Measurements from ENCODE around the gene CCDC112.

Gene CCDC112

DNA sequence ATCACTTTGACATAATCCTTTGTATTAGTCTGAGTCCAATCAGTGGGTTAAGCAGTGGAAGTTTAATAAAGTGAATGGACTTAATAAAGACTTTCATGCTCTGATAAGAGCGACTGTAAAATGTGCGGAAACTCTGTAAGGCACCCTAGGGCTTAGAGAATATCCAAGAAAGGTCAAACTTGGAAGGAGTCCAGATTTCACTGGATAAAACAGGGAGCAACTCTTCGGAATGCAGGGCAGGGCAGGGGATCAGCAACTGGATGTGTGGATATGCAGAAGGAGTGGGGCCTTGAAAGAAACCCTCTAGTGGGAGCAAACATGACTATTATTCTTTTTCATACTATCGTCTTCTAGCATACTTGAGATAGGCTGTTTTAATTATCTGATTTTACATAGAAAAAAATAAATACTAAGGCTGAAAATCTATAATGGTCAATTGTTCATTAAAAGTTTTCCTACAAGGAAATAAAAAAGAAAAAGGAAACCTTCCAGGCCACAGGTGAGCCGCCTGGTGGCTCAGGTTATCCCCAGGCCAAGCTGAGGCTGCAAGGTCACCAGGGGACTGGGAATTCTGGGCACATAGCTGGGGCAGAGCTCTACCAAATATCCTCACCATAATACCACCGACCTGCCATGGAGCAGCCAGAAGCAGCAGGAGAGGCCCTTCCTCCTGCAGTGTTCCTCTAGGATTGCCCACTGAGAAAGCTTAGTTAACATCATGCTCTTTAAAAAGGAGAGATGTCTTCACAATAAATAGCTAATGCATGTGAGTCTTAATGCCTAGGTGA is 46.3 kb upstream of the CCDC112 start:
- peak; percentile 70 for TF ChIP-seq NFIC (IDR thresholded peaks at IDR 0.05)
- no peak for TF ChIP-seq MAX (IDR thresholded peaks at IDR 0.05)
- peak; percentile 52 for TF ChIP-seq TEAD4 (IDR thresholded peaks at IDR 0.05)
- no peak for TF ChIP-seq FOXM1 (IDR thresholded peaks at IDR 0.05; ENCODE audit: borderline replicate concordance, low read depth)
- TF ChIP-seq TAF1 (IDR thresholded peaks at IDR 0.05; ENCODE audit: low read depth) = no peak
- TF ChIP-seq CREB1 (IDR thresholded peaks at IDR 0.05; ENCODE audit: low read depth) = no peak

- TF ChIP-seq TCF12 (IDR thresholded peaks at IDR 0.05; ENCODE audit: low read depth) (no peak), REST (IDR thresholded peaks at IDR 0.05; ENCODE audit: low read depth) (no peak), TEAD4 (IDR thresholded peaks at IDR 0.05) (no peak), FOXM1 (IDR thresholded peaks at IDR 0.05; ENCODE audit: borderline replicate concordance, low read depth) (no peak), TAF1 (IDR thresholded peaks at IDR 0.05; ENCODE audit: low read depth) (no peak), CEBPB (IDR thresholded peaks at IDR 0.05) (no peak), EP300 (IDR thresholded peaks at IDR 0.05; ENCODE audit: borderline replicate concordance) (no peak), NFIC (IDR thresholded peaks at IDR 0.05) (no peak), ZBTB7A (IDR thresholded peaks at IDR 0.05; ENCODE audit: low read depth) (no peak), RAD21 (IDR thresholded peaks at IDR 0.05; ENCODE audit: low read depth) (no peak), YY1 (IDR thresholded peaks at IDR 0.05; ENCODE audit: low read depth) (no peak), CREB1 (IDR thresholded peaks at IDR 0.05; ENCODE audit: low read depth) (no peak), EGR1 (IDR thresholded peaks at IDR 0.05) (no peak), MAX (IDR thresholded peaks at IDR 0.05) (no peak)
- TF ChIP-seq, protein P1, sequence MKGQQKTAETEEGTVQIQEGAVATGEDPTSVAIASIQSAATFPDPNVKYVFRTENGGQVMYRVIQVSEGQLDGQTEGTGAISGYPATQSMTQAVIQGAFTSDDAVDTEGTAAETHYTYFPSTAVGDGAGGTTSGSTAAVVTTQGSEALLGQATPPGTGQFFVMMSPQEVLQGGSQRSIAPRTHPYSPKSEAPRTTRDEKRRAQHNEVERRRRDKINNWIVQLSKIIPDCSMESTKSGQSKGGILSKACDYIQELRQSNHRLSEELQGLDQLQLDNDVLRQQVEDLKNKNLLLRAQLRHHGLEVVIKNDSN (IDR thresholded peaks at IDR 0.05) = no peak
Observed at GRCh38 chr5:115341745-115342144, 45.3 kb upstream of the CCDC112 start.

DNA sequence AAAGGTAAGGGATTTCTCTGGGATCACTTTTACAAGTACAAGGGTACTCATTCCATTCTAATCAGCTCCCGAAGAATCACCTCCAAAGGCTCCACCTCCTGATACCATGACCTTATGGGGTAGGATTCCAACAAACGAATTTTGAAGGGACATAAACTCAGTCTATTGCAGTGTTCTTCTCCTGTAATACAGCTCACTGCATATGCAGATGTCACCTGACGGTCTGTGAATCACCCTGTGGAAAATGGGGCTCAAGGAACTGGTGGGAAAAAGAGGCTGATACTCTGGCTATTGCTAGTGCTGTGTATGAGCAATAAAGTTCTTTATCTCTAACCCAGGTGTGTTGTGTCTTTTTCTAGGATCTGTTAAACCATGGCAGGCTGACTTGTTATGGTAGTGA is 42.4 kb upstream of the CCDC112 start:
- TF ChIP-seq YY1 (IDR thresholded peaks at IDR 0.05; ENCODE audit: low read depth) (no peak), REST (IDR thresholded peaks at IDR 0.05; ENCODE audit: low read depth) (no peak), FOXM1 (IDR thresholded peaks at IDR 0.05; ENCODE audit: borderline replicate concordance, low read depth) (no peak), EGR1 (IDR thresholded peaks at IDR 0.05) (no peak), ZBTB7A (IDR thresholded peaks at IDR 0.05; ENCODE audit: low read depth) (no peak), NFIC (IDR thresholded peaks at IDR 0.05) (no peak)
- TF ChIP-seq, protein P1 (IDR thresholded peaks at IDR 0.05) = no peak

DNA sequence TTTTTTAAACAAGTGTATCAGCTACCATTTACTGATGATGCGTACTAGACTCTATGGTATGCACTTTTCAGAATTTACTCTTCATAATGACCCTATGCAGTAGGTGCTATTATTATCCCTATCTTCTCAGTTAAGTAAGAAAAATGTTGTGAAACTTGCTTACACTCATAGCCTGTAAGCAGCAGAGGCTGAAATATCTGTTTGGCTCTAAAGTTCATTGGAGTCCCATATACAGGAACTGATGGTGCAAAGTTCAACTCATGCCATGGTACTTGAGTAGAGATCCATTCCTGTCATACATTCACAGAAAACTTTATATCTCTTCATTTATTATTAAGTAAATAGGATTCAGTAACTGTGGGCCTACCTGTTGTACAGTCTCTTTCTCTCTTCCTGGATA is 41.4 kb upstream of the CCDC112 start:
- TF ChIP-seq FOXM1 (IDR thresholded peaks at IDR 0.05; ENCODE audit: borderline replicate concordance, low read depth) (no peak), TEAD4 (IDR thresholded peaks at IDR 0.05) (no peak), EP300 (IDR thresholded peaks at IDR 0.05; ENCODE audit: borderline replicate concordance) (no peak), ZBTB7A (IDR thresholded peaks at IDR 0.05; ENCODE audit: low read depth) (no peak), CREB1 (IDR thresholded peaks at IDR 0.05; ENCODE audit: low read depth) (no peak), YY1 (IDR thresholded peaks at IDR 0.05; ENCODE audit: low read depth) (no peak), TAF1 (IDR thresholded peaks at IDR 0.05; ENCODE audit: low read depth) (no peak), CEBPB (IDR thresholded peaks at IDR 0.05) (no peak), RAD21 (IDR thresholded peaks at IDR 0.05; ENCODE audit: low read depth) (no peak), EGR1 (IDR thresholded peaks at IDR 0.05) (no peak), MAX (IDR thresholded peaks at IDR 0.05) (no peak), TCF12 (IDR thresholded peaks at IDR 0.05; ENCODE audit: low read depth) (no peak), REST (IDR thresholded peaks at IDR 0.05; ENCODE audit: low read depth) (no peak), NFIC (IDR thresholded peaks at IDR 0.05) (no peak)
- TF ChIP-seq, protein P1 (IDR thresholded peaks at IDR 0.05) = no peak

Data from Ishikawa (cell line).